ENCODE data around the gene FAS.

FAS gene

DNA sequence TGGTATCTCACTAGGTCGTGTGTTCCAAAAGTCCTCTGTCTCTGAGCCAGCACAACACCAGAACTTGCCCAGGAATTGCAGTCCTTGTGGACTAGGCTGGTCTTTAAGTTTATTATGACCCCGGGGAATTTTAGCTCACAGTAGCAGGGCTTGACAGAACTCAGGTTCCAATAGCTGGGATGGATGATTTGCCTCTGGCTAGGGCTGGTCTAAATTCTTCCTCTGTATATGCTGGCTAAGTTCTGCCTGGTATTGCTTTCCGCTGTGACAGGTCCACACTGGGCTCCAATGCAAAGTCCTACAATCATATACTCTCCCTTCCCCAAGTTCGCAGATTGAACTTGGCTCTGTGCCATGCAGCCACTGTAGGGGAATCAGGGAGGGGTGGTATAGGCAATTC, 52.5 kb downstream of the FAS start:
- DNase-seq, result no peak

DNA sequence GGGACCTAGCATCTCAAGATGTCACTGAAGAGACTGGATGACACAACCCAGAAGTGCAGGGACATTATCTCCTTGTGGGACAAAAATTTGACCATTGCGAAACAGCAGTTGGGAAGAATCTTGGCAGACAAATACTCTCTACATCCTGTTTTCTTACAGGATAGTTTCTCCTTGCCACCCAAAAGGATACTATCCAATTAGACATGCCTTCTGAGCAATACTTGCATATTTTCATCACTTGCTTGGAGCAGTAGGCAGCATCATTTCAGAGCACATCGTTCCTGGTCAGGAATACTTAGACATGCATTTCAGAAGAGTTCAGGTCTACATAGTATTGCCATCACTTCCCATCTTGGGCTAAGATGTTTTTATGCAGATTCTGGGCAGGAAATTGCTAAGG, 56.8 kb downstream of the FAS start:
- no peak for DNase-seq

GRCh38 chr10:89051593-89051992, 61.0 kb downstream of the FAS start:
- no peak for DNase-seq

DNA sequence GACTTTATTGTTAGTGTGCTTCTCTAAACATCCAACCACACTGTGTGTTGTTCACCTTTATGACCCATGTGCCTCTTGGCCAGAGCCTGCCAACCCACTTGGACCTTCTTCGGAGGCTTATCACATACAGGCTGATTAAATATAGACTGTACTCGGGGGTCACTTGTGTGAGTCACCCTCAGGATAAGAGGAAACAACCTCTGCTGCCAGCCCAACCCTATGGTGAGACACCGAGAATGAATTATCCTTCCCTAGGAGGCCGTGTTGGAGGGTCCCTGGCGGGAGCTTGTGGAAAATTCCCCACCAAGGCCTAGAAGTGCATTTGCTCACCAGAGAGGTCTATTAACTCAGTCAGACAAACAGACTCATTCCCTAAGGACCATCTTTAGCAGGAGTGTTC, 63.0 kb downstream of the FAS start:
- DNase-seq, result no peak

DNA sequence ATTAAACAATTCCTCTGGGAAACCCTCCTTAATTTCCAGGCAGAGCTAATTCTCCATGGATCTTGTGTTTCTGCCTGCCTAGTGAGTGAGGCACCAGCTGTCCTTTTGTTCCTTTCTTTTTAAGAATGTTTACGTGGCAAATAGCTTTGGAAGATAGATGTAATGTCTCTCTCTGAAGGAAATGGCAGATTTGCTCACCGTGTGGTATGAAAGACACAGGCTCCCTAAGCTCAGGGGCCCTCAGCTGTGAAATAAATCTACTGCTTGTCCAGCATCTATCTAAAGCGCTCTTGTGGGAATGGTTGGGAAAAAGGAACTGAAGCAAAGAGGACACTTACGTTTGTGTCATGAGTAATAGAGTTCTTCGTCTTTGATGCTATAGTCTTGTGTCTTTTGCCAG, 64.6 kb downstream of the FAS start:
- DNase-seq, result no peak

DNA sequence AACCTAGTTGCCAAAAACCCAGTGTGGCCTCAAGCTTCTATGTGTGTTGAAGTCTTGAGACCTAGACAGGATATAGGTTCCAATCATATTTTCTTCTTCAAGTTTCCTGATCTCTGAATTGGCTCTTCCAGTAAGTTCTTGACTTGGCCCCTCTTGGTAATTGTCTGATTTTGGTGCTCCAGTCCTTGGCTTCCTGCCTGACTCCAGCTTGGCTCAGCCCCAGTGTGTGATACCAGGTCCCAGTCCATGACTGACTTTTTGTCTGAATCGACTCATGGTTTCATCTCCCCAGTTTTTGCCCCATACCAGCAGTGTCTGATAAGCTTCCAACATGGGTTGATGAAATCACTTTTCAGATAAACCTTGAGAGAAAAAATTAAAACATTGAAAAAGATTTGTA, 72.3 kb downstream of the FAS start:
- no peak for DNase-seq

GRCh38 chr10:89063465-89063864, 72.9 kb downstream of the FAS start:
- DNase-seq, result peak; percentile 33

DNA sequence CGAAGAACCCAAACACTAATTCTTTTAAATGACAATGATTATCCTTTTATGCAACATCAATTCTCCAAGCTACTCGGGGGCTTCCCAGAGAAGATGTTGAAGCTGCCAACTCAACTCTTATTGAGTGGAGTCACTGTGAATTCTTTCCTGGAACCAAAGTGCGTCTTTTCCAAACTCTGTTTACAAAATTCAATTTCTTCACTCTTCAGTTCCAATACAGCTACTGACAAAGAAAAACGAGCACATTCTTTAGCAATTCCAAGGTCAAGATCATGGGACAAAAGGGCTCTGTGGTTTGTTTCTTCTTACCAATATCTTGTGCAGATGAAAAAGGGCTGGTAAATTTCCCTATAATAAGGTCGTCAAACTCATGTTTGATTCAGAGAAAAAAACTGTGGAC, 74.2 kb downstream of the FAS start:
- no peak for DNase-seq

Measured in hematopoietic multipotent progenitor cell treated with erythropoietin and hydrocortisone succinate and interleukin-3 and kit ligand, for 6 days (in vitro differentiated cells).